Calu3 (cell line): ENCODE results near the gene RAB7B. TPM values are rescaled to one million over a fixed set of nuclear protein-coding genes. Genes with fewer than 3 reads are reported as not detected.

Source experiments
- BruUV-seq: library from RNA; stranded (reverse); fragments of 400-500 nt; replicated peaks from 2 replicates; lab custom pipeline; 2021; lab: Mats Ljungman, UMichigan
- CTCF ChIA-PET: fragments of 300-600 bp; sonication (Branson Sonifier 250); formaldehyde crosslinking; loops from one replicate; lab custom pipeline; 2022; ENCODE audit warnings: antibody characterized with exemption; lab: Charles Lee
- DNase-seq: peaks from one replicate; pipeline ENCODE4 v3.0.0; 2022
- H3K27ac Mint-ChIP-seq: one replicate; pipeline ENCODE4 v1.8.0; 2022; ENCODE audit warnings: mixed read lengths; ENCODE audit not compliant: unreplicated experiment
- H3K27me3 Mint-ChIP-seq: one replicate; pipeline ENCODE4 v1.8.0; 2022; ENCODE audit warnings: mixed read lengths; ENCODE audit not compliant: unreplicated experiment
- H3K36me3 Mint-ChIP-seq: one replicate; pipeline ENCODE4 v1.8.0; 2022; ENCODE audit warnings: mild to moderate bottlenecking, moderate library complexity, mixed read lengths; ENCODE audit not compliant: insufficient read depth, unreplicated experiment
- H3K4me1 Mint-ChIP-seq: one replicate; pipeline ENCODE4 v1.8.0; 2022; ENCODE audit warnings: mild to moderate bottlenecking, low read depth, mixed read lengths; ENCODE audit not compliant: unreplicated experiment
- H3K4me3 Mint-ChIP-seq: one replicate; pipeline ENCODE4 v1.8.0; 2022; ENCODE audit warnings: mild to moderate bottlenecking, low read depth, moderate library complexity, mixed read lengths; ENCODE audit not compliant: unreplicated experiment
- H3K9me3 Mint-ChIP-seq: one replicate; pipeline ENCODE4 v1.8.0; 2022; ENCODE audit warnings: low read depth, mixed read lengths; ENCODE audit not compliant: unreplicated experiment
- intact Hi-C: fragments of 100-400 bp; cut with micrococcal nuclease; formaldehyde crosslinking; loops from one replicate; pipeline ENCODE4 v1.10.0; 2022; ENCODE audit not compliant: unreplicated experiment
- total RNA-seq: library from RNA; stranded (reverse); gene quantifications from 2 replicates; pipeline ENCODE4 v1.2.3, GENCODE V29; 2022
- TF ChIP-seq, protein P1 (sequence below): fragments of 200-600 bp; IDR thresholded peaks from one replicate; pipeline ENCODE4 v1.8.0; 2022; ENCODE audit warnings: antibody characterized with exemption; ENCODE audit not compliant: unreplicated experiment

RAB7B gene
- total RNA-seq, 1 experiment from 2014 or later = 1.1 TPM

DNA sequence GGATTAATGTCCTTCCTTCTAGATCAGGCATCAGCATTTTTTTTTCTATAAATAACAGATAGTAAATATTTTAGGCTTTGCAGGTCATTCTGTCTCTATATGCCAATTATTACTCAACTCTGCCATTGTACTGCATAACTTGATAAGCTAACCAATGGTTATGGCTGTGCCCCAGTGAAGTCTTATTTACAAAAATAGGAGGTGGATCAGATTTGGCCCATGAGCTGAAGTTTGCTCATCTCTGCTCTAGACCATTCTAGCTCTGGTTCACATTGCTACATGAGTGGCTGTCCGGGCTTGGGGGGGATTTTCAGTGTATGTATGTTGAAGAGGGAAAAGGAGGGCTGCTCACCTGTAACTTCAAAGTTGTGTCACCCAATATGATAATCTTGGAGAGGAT, 10.1 kb downstream of the RAB7B start:
- Mint-ChIP-seq H3K27ac (no peak overlapping the region), H3K27me3 (no peaks in the 10 kb centered on the region), H3K4me3 (no peak overlapping the region), H3K9me3 (no peaks in the 10 kb centered on the region), H3K4me1 (no peaks in the 10 kb centered on the region), H3K36me3 (no peaks in the 10 kb centered on the region)
- no TSS peak for BruUV-seq
- intact Hi-C loops = no loop called here
- no peak for DNase-seq
- CTCF ChIA-PET = interaction anchor here (0.6 kb wide), 1 partner anchor 78 kb away, joined by 4 read pairs; no protein-coding TSS in a partner anchor
- TF ChIP-seq, protein P1, sequence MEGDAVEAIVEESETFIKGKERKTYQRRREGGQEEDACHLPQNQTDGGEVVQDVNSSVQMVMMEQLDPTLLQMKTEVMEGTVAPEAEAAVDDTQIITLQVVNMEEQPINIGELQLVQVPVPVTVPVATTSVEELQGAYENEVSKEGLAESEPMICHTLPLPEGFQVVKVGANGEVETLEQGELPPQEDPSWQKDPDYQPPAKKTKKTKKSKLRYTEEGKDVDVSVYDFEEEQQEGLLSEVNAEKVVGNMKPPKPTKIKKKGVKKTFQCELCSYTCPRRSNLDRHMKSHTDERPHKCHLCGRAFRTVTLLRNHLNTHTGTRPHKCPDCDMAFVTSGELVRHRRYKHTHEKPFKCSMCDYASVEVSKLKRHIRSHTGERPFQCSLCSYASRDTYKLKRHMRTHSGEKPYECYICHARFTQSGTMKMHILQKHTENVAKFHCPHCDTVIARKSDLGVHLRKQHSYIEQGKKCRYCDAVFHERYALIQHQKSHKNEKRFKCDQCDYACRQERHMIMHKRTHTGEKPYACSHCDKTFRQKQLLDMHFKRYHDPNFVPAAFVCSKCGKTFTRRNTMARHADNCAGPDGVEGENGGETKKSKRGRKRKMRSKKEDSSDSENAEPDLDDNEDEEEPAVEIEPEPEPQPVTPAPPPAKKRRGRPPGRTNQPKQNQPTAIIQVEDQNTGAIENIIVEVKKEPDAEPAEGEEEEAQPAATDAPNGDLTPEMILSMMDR = no peak

DNA sequence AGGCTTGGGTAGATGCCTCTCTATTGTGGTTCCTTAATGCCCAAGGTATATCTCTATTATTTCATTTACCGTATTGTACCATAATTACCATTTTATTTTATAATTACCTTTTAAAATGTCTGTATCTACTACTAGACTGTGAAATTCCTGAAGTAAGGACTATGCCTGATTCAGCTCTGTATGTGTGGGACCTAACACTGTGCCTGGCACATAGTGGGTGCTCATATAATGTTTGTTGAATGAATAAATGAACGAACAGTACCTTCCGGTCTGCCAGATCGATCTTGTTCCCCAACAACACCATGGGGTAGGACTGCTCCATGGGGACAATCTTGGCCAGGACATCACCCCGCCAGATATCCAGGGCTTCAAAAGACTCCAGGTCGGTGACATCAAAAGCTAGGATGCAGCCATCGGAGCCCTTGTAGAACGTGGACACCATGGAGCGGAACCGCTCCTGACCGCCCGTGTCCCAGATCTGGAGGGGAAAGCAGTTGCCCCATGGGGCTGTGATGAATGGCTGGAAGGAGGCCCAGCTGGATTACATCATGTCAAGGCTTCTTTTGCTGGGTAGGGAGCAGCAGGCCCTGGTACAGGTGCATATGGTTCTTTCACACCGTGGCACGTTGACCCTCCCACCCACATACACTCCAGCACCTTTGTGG, 10.8 kb downstream of the RAB7B start:
- no peaks in the 10 kb centered on the region for H3K4me1 Mint-ChIP-seq
- BruUV-seq = no TSS peak
- intact Hi-C loops = no loop called here
- H3K36me3 Mint-ChIP-seq = no peaks in the 10 kb centered on the region
- no peak overlapping the region for H3K4me3 Mint-ChIP-seq
- no peaks in the 10 kb centered on the region for H3K9me3 Mint-ChIP-seq
- no peaks in the 10 kb centered on the region for H3K27me3 Mint-ChIP-seq
- CTCF ChIA-PET = no interaction called here
- no peak overlapping the region for H3K27ac Mint-ChIP-seq
- TF ChIP-seq, protein P1 = no peak
- no peak for DNase-seq

DNA sequence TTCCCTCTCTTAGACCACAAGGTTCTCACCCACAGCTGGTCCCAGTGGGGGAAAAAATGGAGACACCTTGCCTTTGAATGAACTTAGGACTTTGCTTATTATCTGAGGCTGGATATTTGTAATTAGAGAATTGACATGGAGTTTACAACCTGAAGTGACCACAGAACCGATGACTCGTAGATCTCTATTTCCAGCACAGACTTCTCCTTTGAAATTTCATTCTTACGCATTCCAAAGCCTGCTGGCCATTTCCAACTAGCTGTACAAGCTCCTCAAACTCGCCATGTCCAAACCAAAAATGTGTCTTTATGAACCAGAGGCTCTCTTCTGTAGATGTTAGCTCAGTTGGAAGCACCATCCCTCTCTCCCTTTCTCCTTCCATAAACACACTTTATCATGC, 12.0 kb downstream of the RAB7B start:
- Mint-ChIP-seq H3K4me1 (no peaks in the 10 kb centered on the region), H3K27me3 (no peaks in the 10 kb centered on the region), H3K4me3 (no peak overlapping the region), H3K36me3 (no peaks in the 10 kb centered on the region), H3K27ac (no peak overlapping the region), H3K9me3 (no peaks in the 10 kb centered on the region)
- DNase-seq = no peak
- intact Hi-C loops = no loop called here
- BruUV-seq = no TSS peak
- TF ChIP-seq, protein P1 = no peak
- CTCF ChIA-PET = no interaction called here

DNA sequence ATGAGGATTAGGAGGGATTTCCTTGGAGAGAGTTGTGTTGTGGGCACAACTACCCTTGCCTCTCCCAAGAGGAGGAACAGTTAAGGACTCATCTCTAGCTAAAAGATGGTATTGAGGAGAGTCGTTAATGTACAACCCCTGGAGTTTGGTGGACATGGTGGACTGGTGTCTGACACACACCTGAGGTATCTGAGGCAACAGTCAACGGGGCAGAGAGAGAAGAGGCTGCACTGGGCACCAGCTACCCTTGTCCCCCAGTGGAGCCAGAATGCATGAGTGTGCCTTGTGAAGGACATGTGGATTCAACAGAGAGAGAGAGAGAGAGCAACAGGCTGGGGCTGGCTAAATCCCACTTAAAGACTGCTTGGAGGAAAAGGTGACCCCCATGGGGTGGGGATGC, 13.0 kb downstream of the RAB7B start:
- peaks cover 4% of the 10 kb centered on the region for H3K36me3 Mint-ChIP-seq
- H3K9me3 Mint-ChIP-seq = no peaks in the 10 kb centered on the region
- no peak overlapping the region for H3K4me3 Mint-ChIP-seq
- CTCF ChIA-PET = no interaction called here
- intact Hi-C loops = no loop called here
- no peak for DNase-seq
- TF ChIP-seq, protein P1 = no peak
- H3K4me1 Mint-ChIP-seq = peaks cover 4% of the 10 kb centered on the region
- no TSS peak for BruUV-seq
- H3K27ac Mint-ChIP-seq = no peak overlapping the region
- no peaks in the 10 kb centered on the region for H3K27me3 Mint-ChIP-seq
